ENCODE data around the gene RGS3.
A peak's percentile ranks its signal among the peaks of the same experiment; 100 is the strongest.

The RGS3 gene

GRCh38 chr9:113619491-113620376 lies 156.2 kb downstream of the RGS3 start:
- no peak for DNase-seq (ENCODE audit: low spot score)

DNA sequence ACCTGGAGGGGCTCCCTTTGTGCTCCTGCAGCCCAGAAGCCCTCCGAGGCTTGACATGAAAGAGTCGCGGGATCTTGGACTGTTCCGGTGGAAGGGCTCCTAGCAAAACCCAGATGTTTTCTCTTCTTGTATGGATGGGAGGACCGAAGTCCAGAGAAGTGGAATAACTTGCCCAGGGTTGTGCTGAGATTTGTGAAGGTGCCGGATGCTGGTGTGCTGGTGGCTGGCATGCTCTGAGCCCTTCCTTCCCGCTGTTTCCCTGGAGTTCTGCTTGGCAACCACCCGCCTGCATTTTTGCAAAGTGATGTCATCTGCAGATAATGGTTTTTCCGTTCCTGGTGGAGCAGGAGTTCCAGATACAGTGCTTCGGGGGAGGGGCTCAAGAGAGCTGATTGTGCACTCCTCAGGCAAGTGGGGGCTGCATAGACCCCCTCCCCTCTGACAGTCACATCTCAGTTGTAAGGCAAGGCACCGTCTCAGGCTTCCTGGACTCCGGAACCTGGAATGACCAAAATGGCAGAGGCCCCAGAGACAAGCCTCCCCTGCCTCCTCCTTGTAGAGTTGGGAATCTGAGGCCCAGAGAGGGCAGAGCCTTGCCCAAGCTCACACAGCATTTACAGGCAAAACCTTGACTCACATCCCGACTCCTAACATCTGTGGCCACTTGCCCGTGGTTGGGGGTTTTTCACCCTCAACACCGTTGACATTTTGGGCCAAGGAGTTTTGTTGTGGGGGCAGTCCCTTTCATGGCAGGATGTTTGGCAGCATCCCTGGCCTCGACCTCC lies 157.0 kb downstream of the RGS3 start:
- peak; percentile 90 for DNase-seq (ENCODE audit: low spot score)

DNA sequence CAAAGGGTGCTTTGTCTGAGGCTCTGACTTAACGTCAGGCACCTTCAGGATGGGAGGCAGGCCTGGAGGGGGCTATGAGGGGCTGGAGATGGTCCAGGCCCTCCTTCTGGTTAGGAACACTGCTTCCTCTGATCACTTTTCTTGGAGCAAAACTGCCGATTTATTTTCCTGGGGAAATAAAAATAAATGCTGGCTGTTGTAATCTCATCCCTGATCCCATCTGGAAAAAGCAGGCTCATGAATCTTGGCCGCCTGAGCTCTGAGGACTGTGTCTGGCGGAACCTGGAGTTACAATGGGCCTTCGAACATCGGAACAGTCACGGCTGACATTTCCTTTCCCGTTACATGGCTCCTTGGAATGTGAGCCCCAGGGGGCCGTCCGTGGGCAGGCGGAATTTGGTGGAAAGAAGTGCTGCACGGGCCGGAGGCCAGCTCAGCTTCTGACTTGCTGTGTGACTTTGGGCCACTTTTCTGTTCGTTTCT lies 157.8 kb downstream of the RGS3 start:
- DNase-seq (ENCODE audit: low spot score): peak; percentile 56

GRCh38 chr9:113621980-113622379 lies 158.5 kb downstream of the RGS3 start:
- DNase-seq (ENCODE audit: low spot score): no peak

GRCh38 chr9:113622600-113623400 lies 159.3 kb downstream of the RGS3 start:
- peak; percentile 80 for DNase-seq (ENCODE audit: low spot score)

GRCh38 chr9:113623851-113624485 lies 160.4 kb downstream of the RGS3 start:
- DNase-seq (ENCODE audit: low spot score): no peak

- peak; percentile 43 for DNase-seq (ENCODE audit: low spot score)
Measured at GRCh38 chr9:113624721-113625120, 161.2 kb downstream of the RGS3 start.

- no peak for DNase-seq (ENCODE audit: low spot score)
Measured at GRCh38 chr9:113625486-113625885, 162.0 kb downstream of the RGS3 start.

DNA sequence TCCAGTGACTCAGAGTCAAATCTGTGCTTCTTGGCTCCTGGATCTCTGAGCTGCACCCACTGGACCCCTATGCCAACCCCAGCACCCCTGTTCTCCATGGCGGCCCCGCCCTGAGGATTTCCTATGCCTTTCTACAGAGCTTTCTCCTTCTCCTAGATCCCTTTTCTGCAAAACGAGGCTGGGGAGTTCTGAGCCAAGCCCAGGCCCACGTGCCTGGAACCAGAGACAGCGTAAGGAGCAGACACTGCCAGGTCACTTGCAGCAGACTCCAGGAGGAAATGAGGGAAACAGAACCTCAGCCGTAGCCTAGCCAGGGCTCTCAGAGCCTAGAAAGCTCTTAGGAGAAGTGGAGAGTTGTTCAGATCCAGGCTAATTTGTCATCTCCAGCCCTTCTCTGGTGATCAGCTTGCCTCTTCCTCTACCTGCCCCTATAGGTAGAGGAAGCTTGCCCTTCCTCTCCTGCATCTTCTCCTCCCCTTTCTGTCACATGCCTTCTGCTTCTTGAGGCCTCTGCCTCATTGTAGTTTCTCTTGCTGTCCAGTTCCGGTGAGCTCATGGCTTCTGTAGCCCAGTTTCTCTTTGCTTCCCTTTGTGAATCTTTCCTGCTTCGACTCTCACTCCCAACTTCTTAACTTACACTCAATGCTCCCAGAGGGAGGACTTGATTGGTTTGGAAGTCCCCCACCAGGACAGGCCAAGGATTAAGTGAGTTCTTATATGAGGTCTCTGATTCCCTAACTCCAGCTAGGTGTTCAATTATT lies 163.4 kb downstream of the RGS3 start:
- DNase-seq (ENCODE audit: low spot score): no peak

DNA sequence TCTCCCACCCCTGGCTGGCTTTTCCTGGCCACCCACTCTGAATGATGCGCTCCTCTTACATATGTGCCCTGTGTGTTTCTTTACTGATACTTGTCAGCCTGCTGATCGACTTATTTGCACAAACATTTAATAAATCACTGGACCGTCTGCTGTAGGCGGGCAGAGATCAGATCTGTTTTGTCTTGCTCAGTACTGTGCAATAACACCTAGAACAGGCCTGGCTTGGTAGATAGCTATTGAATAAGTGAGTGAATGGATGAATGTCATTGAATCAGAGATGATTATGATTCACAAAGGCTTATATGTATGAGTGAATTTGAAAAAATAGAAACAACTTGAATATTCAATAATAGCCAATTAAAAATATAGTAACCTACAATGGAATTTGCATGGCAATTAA lies 165.1 kb downstream of the RGS3 start:
- DNase-seq (ENCODE audit: low spot score): no peak

GRCh38 chr9:113630386-113631136 lies 167.0 kb downstream of the RGS3 start:
- no peak for DNase-seq (ENCODE audit: low spot score)

DNA sequence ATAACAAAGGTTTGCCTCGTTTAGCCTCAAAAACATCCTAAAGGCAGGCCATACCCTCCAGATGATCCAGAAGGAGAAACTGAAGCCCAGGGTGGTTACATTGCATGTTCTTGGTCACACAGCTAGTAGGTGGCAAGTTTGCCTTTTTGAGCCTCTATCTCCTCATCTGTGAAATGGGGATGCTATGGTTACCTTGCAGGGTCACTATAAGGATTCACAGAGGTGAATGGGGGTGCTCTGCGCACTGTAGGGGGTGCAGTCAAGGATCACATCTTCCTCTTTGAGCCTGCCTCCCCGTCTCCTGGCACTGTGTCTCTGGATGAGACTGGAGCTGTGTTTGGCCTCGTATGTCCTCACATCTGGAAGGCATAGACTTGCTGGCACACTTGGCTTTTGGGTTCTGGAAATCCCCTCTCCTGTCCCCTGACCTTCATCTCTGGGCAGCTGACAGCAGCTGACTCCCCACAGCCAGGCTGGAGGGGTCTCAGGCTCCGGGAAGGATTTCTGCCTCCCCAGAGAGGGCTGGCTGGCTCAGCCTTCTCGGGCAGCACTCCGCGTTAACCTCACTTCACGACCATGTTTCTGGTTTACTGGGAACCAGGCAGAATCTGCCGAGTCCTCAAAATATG lies 167.7 kb downstream of the RGS3 start:
- no peak for DNase-seq (ENCODE audit: low spot score)

- DNase-seq (ENCODE audit: low spot score): no peak
Measured at GRCh38 chr9:113631871-113632665, 168.5 kb downstream of the RGS3 start.

GRCh38 chr9:113632776-113633590 lies 169.5 kb downstream of the RGS3 start:
- no peak for DNase-seq (ENCODE audit: low spot score)

GRCh38 chr9:113633782-113634595 lies 170.5 kb downstream of the RGS3 start:
- no peak for DNase-seq (ENCODE audit: low spot score)

DNA sequence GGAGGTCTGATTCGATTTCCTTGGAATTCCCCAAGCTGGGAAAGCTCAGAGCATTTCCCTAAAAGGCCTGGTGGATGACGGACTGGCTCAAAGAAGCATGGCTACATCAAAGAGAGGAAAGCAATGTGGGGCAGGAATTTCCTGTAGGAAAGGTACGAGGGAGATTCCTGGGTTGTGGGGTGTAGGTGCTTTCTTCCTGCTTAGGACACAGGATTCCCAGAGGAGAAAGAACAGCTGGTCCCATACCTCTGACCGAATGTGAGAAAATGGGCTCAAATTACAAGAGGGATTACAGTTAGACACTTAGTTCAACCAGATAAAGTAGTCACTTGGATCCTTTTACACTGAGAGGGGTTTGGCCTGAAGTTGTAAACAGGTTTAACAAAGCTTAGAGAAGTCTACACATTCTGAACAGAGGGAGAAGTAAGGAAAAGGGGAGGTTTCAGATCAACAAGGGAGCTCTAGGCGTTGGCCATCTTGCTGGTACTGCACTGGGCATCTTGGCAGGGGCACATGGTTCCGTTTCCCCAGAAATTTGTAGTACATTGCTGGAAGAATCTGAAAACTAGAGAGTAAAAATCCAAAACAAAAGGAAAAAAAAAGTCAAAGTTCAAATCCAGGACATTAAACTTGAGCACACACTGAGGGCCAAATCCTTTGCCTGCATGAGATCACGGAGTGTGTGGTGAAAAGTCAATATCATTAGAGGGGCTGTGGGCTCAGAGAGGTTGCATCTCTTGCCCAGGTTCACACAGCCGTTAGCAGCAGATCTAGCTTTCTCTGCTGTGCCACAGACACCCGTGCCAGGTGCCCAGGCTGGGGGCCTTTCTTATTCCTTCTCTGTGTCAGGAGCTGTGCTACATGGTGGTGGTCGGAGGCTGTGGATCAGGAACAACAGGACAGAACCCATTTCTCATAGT lies 171.3 kb downstream of the RGS3 start:
- no peak for DNase-seq (ENCODE audit: low spot score)
